ENCODE measurements around the gene KBTBD12.

KBTBD12 gene

GRCh38 chr3:127951276-127951675 lies 36.2 kb downstream of the KBTBD12 start:
- in situ Hi-C loops (cut with MboI; ENCODE audit: low sequenced_read_pairs): no loop called here

GRCh38 chr3:127953091-127954035 lies 38.3 kb downstream of the KBTBD12 start:
- in situ Hi-C loops (cut with MboI; ENCODE audit: low sequenced_read_pairs): no loop called here

- in situ Hi-C loops (cut with MboI; ENCODE audit: low sequenced_read_pairs): no loop called here
Measured at GRCh38 chr3:127954640-127955039, 39.6 kb downstream of the KBTBD12 start.

GRCh38 chr3:127955728-127956127 lies 40.7 kb downstream of the KBTBD12 start:
- in situ Hi-C loops (cut with MboI; ENCODE audit: low sequenced_read_pairs): no loop called here

GRCh38 chr3:127959041-127959440 lies 44.0 kb downstream of the KBTBD12 start:
- in situ Hi-C loops (cut with MboI; ENCODE audit: low sequenced_read_pairs): no loop called here

- in situ Hi-C loops (cut with MboI; ENCODE audit: low sequenced_read_pairs): no loop called here
Measured at GRCh38 chr3:127959873-127960272, 44.8 kb downstream of the KBTBD12 start.

- in situ Hi-C loops (cut with MboI; ENCODE audit: low sequenced_read_pairs): no loop called here
Measured at GRCh38 chr3:127960421-127960965, 45.5 kb downstream of the KBTBD12 start.

- in situ Hi-C loops (cut with MboI; ENCODE audit: low sequenced_read_pairs): no loop called here
Measured at GRCh38 chr3:127961124-127961523, 46.1 kb downstream of the KBTBD12 start.

- in situ Hi-C loops (cut with MboI; ENCODE audit: low sequenced_read_pairs): no loop called here
Measured at GRCh38 chr3:127961963-127962362, 46.9 kb downstream of the KBTBD12 start.

GRCh38 chr3:127962937-127963336 lies 47.9 kb downstream of the KBTBD12 start:
- in situ Hi-C loops (cut with MboI; ENCODE audit: low sequenced_read_pairs): no loop called here

- in situ Hi-C loops (cut with MboI; ENCODE audit: low sequenced_read_pairs): no loop called here
Measured at GRCh38 chr3:127964053-127964452, 49.0 kb downstream of the KBTBD12 start.

GRCh38 chr3:127964816-127965215 lies 49.8 kb downstream of the KBTBD12 start:
- in situ Hi-C loops (cut with MboI; ENCODE audit: low sequenced_read_pairs): no loop called here

- in situ Hi-C loops (cut with MboI; ENCODE audit: low sequenced_read_pairs): no loop called here
Measured at GRCh38 chr3:127967316-127967715, 52.3 kb downstream of the KBTBD12 start.

GRCh38 chr3:127970966-127971592 lies 56.0 kb downstream of the KBTBD12 start:
- in situ Hi-C loops (cut with MboI; ENCODE audit: low sequenced_read_pairs): no loop called here

- in situ Hi-C loops (cut with MboI; ENCODE audit: low sequenced_read_pairs): no loop called here
Measured at GRCh38 chr3:127974226-127974625, 59.2 kb downstream of the KBTBD12 start.

GRCh38 chr3:127975153-127976029 lies 60.4 kb downstream of the KBTBD12 start:
- in situ Hi-C loops (cut with MboI; ENCODE audit: low sequenced_read_pairs): no loop called here

GRCh38 chr3:127978636-127979035 lies 63.6 kb downstream of the KBTBD12 start:
- in situ Hi-C loops (cut with MboI; ENCODE audit: low sequenced_read_pairs): no loop called here

- in situ Hi-C loops (cut with MboI; ENCODE audit: low sequenced_read_pairs): no loop called here
Measured at GRCh38 chr3:127979473-127979872, 64.4 kb downstream of the KBTBD12 start.

- in situ Hi-C loops (cut with MboI; ENCODE audit: low sequenced_read_pairs): no loop called here
Measured at GRCh38 chr3:127981097-127981496, 66.1 kb downstream of the KBTBD12 start.

GRCh38 chr3:127982155-127982554 lies 67.1 kb downstream of the KBTBD12 start:
- in situ Hi-C loops (cut with MboI; ENCODE audit: low sequenced_read_pairs): no loop called here

Data from hTERT RPE-1 (cell line).